HG02973 (cell line): ENCODE measurements around the gene KPNA3.
A peak's percentile ranks its signal among the peaks of the same experiment; 100 is the strongest.
"Not testable (repeated sequence)": the region's sequence is repeated elsewhere in the genome, so short reads cannot be mapped to it uniquely, and the experiment has no call there.

ENCODE experiments used
- ATAC-seq: cut with Tn5 transposase; IDR thresholded peaks from one replicate; pipeline ENCODE4 v1.9.1; 2021; ENCODE audit warnings: moderate library complexity; ENCODE audit not compliant: unreplicated experiment

The KPNA3 gene

GRCh38 chr13:49759503-49759902, 33.0 kb downstream of the KPNA3 start:
- ATAC-seq = no peak

GRCh38 chr13:49756263-49756662, 36.2 kb downstream of the KPNA3 start:
- no peak for ATAC-seq

- ATAC-seq = no peak
Observed at GRCh38 chr13:49754146-49754545, 38.3 kb downstream of the KPNA3 start.

GRCh38 chr13:49749848-49750247, 42.6 kb downstream of the KPNA3 start:
- no peak for ATAC-seq

GRCh38 chr13:49746111-49746510, 46.4 kb downstream of the KPNA3 start:
- no peak for ATAC-seq

GRCh38 chr13:49740870-49741269, 51.6 kb downstream of the KPNA3 start:
- ATAC-seq = no peak

GRCh38 chr13:49739498-49740187, 52.8 kb downstream of the KPNA3 start:
- no peak for ATAC-seq

- ATAC-seq = no peak
Observed at GRCh38 chr13:49733181-49733951, 59.1 kb downstream of the KPNA3 start.

- no peak for ATAC-seq
Observed at GRCh38 chr13:49731766-49732165, 60.7 kb downstream of the KPNA3 start.

- ATAC-seq = no peak
Observed at GRCh38 chr13:49716615-49717014, 75.9 kb downstream of the KPNA3 start.

GRCh38 chr13:49714757-49715156, 77.7 kb downstream of the KPNA3 start:
- ATAC-seq = no peak

GRCh38 chr13:49711218-49711863, 81.1 kb downstream of the KPNA3 start:
- no peak for ATAC-seq

GRCh38 chr13:49704264-49704663, 88.2 kb downstream of the KPNA3 start:
- ATAC-seq = not testable (repeated sequence)

- no peak for ATAC-seq
Observed at GRCh38 chr13:49701491-49701890, 91.0 kb downstream of the KPNA3 start.

GRCh38 chr13:49697468-49697867, 95.0 kb downstream of the KPNA3 start:
- no peak for ATAC-seq

GRCh38 chr13:49694446-49694845, 98.0 kb downstream of the KPNA3 start:
- ATAC-seq = no peak

- ATAC-seq = no peak
Observed at GRCh38 chr13:49693877-49694276, 98.6 kb downstream of the KPNA3 start.

- ATAC-seq = no peak
Observed at GRCh38 chr13:49693191-49693733, 99.2 kb downstream of the KPNA3 start.

- peak; percentile 98 for ATAC-seq
Observed at GRCh38 chr13:49690995-49691784, 101.3 kb downstream of the KPNA3 start, which contains the start of gene EBPL. TSS of gene EBPL (minus strand) at chr13:49691486. CDS start at chr13:49691424, 62 bp downstream.

GRCh38 chr13:49690133-49690994, 102.1 kb downstream of the KPNA3 start:
- ATAC-seq = peak; percentile 22
